DND-41 (cell line): Measurements from ENCODE around the gene ST8SIA1.

Source experiments
- ATAC-seq: fragments of 200-7000 bp; cut with Tn5 transposase; 3 replicates; pipeline ENCODE4 v1.9.1; 2021; ENCODE audit warnings: low read depth; ENCODE audit not compliant: insufficient read depth
- DNase-seq: peaks from one replicate; pipeline ENCODE4 v3.0.0-alpha.2; 2020
- H2AFZ ChIP-seq: 2 replicates; pipeline ENCODE4 v1.6.0; 2012; ENCODE audit warnings: low read depth, low read length
- H3K27ac ChIP-seq: 2 replicates; pipeline ENCODE4 v1.5.1; 2012; ENCODE audit warnings: low read length, inconsistent platforms
- H3K27me3 ChIP-seq: fragments of 200-600 bp; sonication (generic); 2 replicates; pipeline ENCODE4 v1.6.0; 2012; ENCODE audit warnings: low read length, mild to moderate bottlenecking, inconsistent platforms; ENCODE audit not compliant: insufficient read depth, poor library complexity
- H3K36me3 ChIP-seq: 2 replicates; pipeline ENCODE4 v1.5.1; 2012; ENCODE audit warnings: low read length, inconsistent platforms; ENCODE audit not compliant: insufficient read depth
- H3K4me1 ChIP-seq: 2 replicates; pipeline ENCODE4 v1.5.1; 2012; ENCODE audit warnings: mild to moderate bottlenecking, low read length; ENCODE audit not compliant: insufficient read depth
- H3K4me2 ChIP-seq: 2 replicates; pipeline ENCODE4 v1.6.0; 2012; ENCODE audit warnings: mild to moderate bottlenecking, moderate library complexity, low read length, inconsistent platforms; ENCODE audit not compliant: insufficient read depth
- H3K4me3 ChIP-seq, 2 experiments: fragments of 200-600 bp in 1 of 2; shearing (Covaris generic) in 1 of 2; 2 replicates each; pipeline ENCODE4 v1.5.1; 2012 to 2016; ENCODE audit warnings: inconsistent platforms in 2 of 2, low read length in 2 of 2, mild to moderate bottlenecking in 2 of 2, low read depth in 1 of 2, moderate library complexity in 1 of 2
- H3K79me2 ChIP-seq: 2 replicates; pipeline ENCODE4 v1.6.0; 2012; ENCODE audit warnings: low read length, inconsistent platforms; ENCODE audit not compliant: insufficient read depth
- H3K9ac ChIP-seq: 2 replicates; pipeline ENCODE4 v1.6.0; 2012; ENCODE audit warnings: low read depth, mild to moderate bottlenecking, inconsistent platforms, low read length, moderate library complexity
- H3K9me3 ChIP-seq: 2 replicates; pipeline ENCODE4 v1.5.1; 2012; ENCODE audit warnings: low read length, moderate library complexity, mild to moderate bottlenecking, inconsistent platforms; ENCODE audit not compliant: insufficient read depth, severe bottlenecking
- H4K20me1 ChIP-seq: 2 replicates; pipeline ENCODE4 v1.6.0; 2012; ENCODE audit warnings: low read length; ENCODE audit not compliant: insufficient read depth
- EZH2 ChIP-seq: IDR thresholded peaks from 3 replicates; pipeline ENCODE4 v1.6.1; 2012; ENCODE audit warnings: borderline replicate concordance, low read depth, mild to moderate bottlenecking, moderate library complexity, low read length, inconsistent platforms; ENCODE audit not compliant: severe bottlenecking
- TF ChIP-seq, protein P1 (sequence below): IDR thresholded peaks from 2 replicates; pipeline ENCODE4 v1.5.1; 2012; ENCODE audit warnings: borderline replicate concordance, low read length, moderate library complexity, mild to moderate bottlenecking; ENCODE audit not compliant: poor library complexity, severe bottlenecking; ENCODE audit errors: extremely low read depth

Gene ST8SIA1

DNA sequence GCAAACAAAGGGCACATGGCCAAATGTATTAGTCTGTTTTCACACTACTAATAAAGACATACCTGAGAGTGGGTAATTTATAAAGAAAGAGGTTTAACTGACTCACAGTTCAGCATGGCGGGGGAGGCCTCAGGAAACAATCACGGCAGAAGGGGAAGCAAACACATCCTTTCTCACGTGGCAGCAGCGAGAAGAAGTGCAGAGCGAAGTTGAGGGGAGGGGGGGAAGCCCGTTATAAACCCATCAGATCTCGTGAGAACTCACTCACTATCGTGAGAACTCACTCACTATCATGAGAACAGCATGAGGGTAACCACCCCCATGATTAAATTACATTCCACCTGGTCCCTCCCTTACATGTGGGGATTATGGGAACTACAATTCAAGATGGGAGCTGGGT, 66.1 kb downstream of the ST8SIA1 start:
- no peak overlapping the region for H3K27ac ChIP-seq
- DNase-seq (no peak), ATAC-seq (no peak)
- H2AFZ ChIP-seq, result no peak overlapping the region
- H3K9ac ChIP-seq, result no peak overlapping the region
- TF ChIP-seq, protein P1, sequence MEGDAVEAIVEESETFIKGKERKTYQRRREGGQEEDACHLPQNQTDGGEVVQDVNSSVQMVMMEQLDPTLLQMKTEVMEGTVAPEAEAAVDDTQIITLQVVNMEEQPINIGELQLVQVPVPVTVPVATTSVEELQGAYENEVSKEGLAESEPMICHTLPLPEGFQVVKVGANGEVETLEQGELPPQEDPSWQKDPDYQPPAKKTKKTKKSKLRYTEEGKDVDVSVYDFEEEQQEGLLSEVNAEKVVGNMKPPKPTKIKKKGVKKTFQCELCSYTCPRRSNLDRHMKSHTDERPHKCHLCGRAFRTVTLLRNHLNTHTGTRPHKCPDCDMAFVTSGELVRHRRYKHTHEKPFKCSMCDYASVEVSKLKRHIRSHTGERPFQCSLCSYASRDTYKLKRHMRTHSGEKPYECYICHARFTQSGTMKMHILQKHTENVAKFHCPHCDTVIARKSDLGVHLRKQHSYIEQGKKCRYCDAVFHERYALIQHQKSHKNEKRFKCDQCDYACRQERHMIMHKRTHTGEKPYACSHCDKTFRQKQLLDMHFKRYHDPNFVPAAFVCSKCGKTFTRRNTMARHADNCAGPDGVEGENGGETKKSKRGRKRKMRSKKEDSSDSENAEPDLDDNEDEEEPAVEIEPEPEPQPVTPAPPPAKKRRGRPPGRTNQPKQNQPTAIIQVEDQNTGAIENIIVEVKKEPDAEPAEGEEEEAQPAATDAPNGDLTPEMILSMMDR, result no peak
- TF ChIP-seq EZH2, result no peak
- H3K9me3 ChIP-seq, result no peaks in the 10 kb centered on the region
- no peak overlapping the region for H3K4me2 ChIP-seq
- no peaks in the 10 kb centered on the region for H4K20me1 ChIP-seq
- H3K79me2 ChIP-seq, result no peaks in the 10 kb centered on the region
- H3K36me3 ChIP-seq, result no peaks in the 10 kb centered on the region
- peaks cover 4% of the 10 kb centered on the region for H3K27me3 ChIP-seq
- no peaks in the 10 kb centered on the region for H3K4me1 ChIP-seq
- no peak overlapping the region for H3K4me3 ChIP-seq

DNA sequence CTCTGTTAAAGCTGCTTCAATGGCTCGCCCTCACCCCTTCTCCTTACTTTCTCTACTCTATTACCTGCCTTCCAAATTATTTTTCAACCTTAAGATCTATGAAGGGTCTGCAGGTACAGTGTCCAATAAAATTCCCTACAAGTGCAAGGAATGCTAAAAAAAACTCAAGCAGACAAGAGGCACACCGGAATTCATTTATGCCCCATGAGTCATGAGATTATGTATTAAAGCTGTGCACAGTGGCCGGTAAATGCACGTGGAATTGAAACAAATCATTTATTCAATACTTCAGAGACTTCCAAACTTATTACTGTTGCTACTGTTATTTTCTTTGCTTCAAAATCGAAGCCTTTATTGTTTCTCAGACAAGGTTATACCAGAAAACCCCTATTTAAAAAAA, 68.4 kb downstream of the ST8SIA1 start:
- no peak for TF ChIP-seq EZH2
- TF ChIP-seq, protein P1, result no peak
- no peaks in the 10 kb centered on the region for H3K36me3 ChIP-seq
- H3K4me2 ChIP-seq, result no peak overlapping the region
- H4K20me1 ChIP-seq, result no peaks in the 10 kb centered on the region
- no peak for DNase-seq
- no peaks in the 10 kb centered on the region for H3K79me2 ChIP-seq
- H3K27ac ChIP-seq, result no peak overlapping the region
- H3K4me1 ChIP-seq, result no peaks in the 10 kb centered on the region
- ATAC-seq, result no peak
- H3K4me3 ChIP-seq, result no peak overlapping the region
- H3K9me3 ChIP-seq, result no peaks in the 10 kb centered on the region
- peaks cover 9% of the 10 kb centered on the region for H3K27me3 ChIP-seq
- no peak overlapping the region for H3K9ac ChIP-seq
- no peak overlapping the region for H2AFZ ChIP-seq

DNA sequence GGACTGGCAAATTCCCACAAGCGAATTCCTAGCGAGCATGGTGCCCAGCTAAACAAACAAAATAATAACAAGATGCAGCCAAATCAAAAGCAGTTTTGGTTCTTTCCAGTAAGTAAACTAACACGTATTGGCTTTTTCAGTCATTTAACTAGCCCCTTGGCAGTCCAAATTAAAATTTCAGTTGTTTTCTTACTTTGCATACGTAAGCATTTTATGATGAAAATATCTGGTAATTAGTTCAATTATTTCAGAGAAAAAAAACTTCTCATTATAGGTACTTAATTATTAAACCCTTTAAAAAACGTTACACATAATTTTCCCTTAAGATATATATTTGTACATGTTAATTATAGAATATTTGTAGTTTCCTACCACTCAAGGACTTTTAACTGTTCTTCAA, 70.1 kb downstream of the ST8SIA1 start:
- H3K36me3 ChIP-seq, result no peaks in the 10 kb centered on the region
- no peak overlapping the region for H3K4me2 ChIP-seq
- no peaks in the 10 kb centered on the region for H3K4me1 ChIP-seq
- no peaks in the 10 kb centered on the region for H4K20me1 ChIP-seq
- ATAC-seq (no peak), DNase-seq (no peak)
- H3K9ac ChIP-seq, result no peak overlapping the region
- no peak overlapping the region for H3K4me3 ChIP-seq
- no peaks in the 10 kb centered on the region for H3K9me3 ChIP-seq
- no peak overlapping the region for H3K27ac ChIP-seq
- peaks cover 9% of the 10 kb centered on the region for H3K27me3 ChIP-seq
- H2AFZ ChIP-seq, result no peak overlapping the region
- H3K79me2 ChIP-seq, result no peaks in the 10 kb centered on the region
- no peak for TF ChIP-seq EZH2
- TF ChIP-seq, protein P1, result no peak

DNA sequence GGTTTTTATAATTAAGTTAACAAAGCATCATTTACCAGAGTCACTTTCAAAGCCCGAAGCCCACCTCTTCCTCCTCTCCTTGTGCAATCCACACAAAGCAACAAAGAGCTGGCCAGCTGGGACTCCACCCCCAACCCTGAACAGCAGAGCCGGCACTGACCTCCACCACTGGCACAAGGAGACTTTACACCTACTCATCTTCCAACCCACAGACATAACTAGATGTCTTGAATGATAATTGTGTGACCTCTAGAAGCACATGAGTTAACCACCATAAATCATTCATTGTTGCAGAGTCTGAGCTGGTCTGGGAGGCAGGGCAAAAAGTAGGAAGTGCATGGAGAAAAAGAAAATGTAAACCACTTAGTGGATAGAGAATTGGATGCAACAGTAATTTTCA, 72.2 kb downstream of the ST8SIA1 start:
- H3K27me3 ChIP-seq, result peaks cover 9% of the 10 kb centered on the region
- TF ChIP-seq EZH2, result no peak
- TF ChIP-seq, protein P1, result no peak
- no peak overlapping the region for H3K4me2 ChIP-seq
- H3K4me1 ChIP-seq, result no peaks in the 10 kb centered on the region
- no peak overlapping the region for H3K9ac ChIP-seq
- H3K36me3 ChIP-seq, result no peaks in the 10 kb centered on the region
- H3K4me3 ChIP-seq, result no peak overlapping the region
- H3K79me2 ChIP-seq, result no peaks in the 10 kb centered on the region
- DNase-seq, result no peak
- no peak overlapping the region for H2AFZ ChIP-seq
- no peaks in the 10 kb centered on the region for H3K9me3 ChIP-seq
- no peaks in the 10 kb centered on the region for H4K20me1 ChIP-seq
- no peak for ATAC-seq
- H3K27ac ChIP-seq, result no peak overlapping the region
